Left renal pelvis (tissue), 4 donors: ENCODE data around the gene TIGD4. TPM values are rescaled to one million over a fixed set of nuclear protein-coding genes. Genes with fewer than 3 reads are reported as not detected.

Source experiments
- DNase-seq, 4 donors: peaks; one replicate each; pipeline ENCODE4 v3.0.0-alpha.2; 2013; ENCODE audit warnings: low read depth in 4 of 4, low spot score in 3 of 4
- polyA plus RNA-seq, 4 donors: library from polyadenylated mRNA; unstranded; fragments of 120-200 nt; gene quantifications; one replicate each; pipeline ENCODE4 v1.2.1, GENCODE V29; 2013; ENCODE audit not compliant: insufficient read length in 4 of 4

The TIGD4 gene
- polyA plus RNA-seq = 1 to 10 TPM in 3 of 4 donors, under 1 TPM in 1; 0.93 to 2.4 (median 2.0) TPM

DNA sequence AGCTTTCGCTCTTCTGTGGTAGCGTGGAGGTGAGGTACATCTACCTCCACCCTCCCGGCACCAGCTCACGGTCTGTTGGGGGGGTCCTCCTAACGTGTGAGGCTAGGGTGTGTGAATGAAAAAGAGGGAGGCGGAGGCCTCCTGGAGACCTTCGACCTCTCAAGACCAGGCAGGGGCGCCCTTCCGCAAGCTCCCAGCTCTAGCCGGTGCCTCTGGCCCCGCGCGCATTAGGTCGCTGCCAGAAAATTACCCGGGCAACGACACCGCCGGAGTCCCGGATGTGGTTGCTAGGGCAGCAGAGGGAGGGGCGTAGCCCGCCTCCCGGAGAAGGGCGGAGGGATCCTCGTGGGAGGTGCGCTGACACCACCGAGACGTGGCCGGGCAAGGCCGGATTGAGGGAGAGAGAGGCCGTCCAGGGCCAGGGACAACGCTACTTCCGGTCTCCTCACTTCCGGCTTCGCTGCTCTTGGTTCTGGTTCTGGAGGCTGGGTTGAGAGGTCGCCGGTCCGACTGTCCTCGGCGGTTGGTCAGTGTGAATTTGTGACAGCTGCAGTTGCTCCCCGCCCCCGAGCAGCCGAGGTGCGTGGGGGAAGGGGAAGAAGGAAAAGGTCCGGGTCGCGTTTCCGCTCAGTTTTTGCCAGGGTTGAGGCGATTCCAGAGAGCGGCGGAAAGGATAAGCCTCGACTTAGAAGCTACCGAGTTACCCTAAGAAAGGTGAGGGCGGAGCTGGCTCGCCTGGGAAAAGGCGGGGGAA, at the start of gene TIGD4, which contains the start of gene ARFIP1:
Gene TIGD4 (minus strand): TSS at position 218 of the 754 bp plus-strand sequence. CDS start 8,726 bp downstream, outside the sequence.
Gene ARFIP1 (plus strand): TSS at position 442 of the 754 bp plus-strand sequence. CDS start 49,680 bp downstream, outside the sequence.
- peak; percentile 91 to 94 (median 93) for DNase-seq

- no peak for DNase-seq
Observed at GRCh38 chr4:152828122-152828521, 48.6 kb upstream of the TIGD4 start.

- DNase-seq = no peak
Observed at GRCh38 chr4:152825336-152825735, 45.8 kb upstream of the TIGD4 start.

DNA sequence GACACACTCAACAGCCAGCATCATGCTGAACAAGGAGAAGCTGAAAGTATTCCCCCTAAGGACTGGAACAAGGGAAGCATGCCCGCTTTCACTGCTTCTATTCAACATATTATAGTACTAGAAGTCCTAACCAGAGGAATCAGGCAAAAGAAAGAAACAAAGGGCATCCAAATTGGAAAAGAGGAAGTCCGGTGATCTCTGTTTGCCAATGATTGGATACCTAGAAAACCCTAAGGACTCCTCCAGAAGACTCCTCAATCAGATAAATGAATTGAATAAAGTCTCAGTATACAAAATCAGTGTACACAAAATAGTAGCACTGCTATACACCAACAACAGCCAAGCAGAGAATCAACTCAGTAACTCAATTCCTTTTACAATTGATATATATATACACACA, 45.0 kb upstream of the TIGD4 start:
- DNase-seq = no peak

DNA sequence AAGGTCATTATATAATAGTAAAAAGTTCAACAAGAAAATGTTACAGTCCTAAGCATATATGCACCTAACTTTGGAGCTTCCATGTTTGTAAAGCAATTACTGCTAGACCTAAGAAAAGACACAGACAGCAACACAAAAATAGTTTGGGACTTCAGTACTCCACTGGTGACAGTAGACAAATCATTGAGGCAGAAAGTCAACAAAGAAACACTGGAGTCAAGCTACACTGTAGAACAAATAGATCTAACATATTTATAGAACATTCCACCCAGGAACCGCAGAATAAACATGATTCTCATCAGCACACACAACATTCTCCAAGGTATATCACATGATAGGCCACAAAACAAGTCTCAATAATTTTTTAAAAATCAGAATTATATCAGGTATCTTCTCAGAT, 42.8 kb upstream of the TIGD4 start:
- no peak for DNase-seq

DNA sequence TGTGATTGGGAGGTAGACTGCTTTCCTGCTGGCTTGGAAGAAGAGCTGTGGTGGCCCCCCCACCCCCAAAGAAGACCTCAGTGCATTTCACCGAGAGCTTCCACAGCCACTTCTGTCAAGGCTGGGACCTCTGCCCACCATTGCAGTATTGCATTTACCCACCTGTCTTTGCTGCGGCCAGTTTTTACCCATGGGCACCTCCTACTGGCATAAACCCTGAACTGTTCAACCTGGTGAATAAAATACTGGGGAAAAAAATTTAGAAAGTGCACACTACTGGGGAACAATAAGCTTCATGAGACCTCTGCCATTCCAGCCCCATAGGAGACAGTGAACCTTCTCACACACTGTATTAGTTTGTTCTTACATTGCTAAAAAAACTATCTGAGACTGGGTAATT, 40.5 kb upstream of the TIGD4 start:
- no peak for DNase-seq

GRCh38 chr4:152819026-152819645, 39.6 kb upstream of the TIGD4 start:
- no peak for DNase-seq

GRCh38 chr4:152817331-152817730, 37.8 kb upstream of the TIGD4 start:
- no peak for DNase-seq

GRCh38 chr4:152815078-152815477, 35.5 kb upstream of the TIGD4 start:
- DNase-seq = no peak

DNA sequence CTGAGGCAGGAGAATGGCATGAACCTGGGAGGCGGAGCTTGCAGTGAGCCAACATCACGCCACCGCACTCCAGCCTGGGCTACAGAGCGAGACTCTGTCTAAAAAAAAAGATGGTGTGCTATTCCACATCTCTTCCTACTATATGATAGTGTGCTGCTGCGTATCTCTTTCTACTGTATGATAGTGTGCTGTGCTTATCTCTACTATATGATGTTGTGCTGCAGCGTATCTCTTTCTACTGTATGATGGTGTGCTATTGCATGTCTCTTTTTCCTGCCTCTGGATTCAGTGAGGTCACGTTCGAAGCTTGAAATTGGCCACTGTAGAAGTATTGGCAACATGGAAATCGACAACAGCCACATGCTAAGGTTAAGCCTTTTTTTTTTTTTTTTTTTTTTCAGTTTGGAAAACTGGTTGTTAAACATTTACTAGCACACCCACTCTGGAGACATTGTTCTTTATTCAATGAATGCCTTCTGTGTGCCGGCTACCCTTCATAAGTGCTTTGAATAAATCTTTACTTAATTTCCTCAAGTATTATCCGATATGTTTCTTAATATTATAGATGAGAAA, 31.3 kb upstream of the TIGD4 start:
- DNase-seq = no peak

- no peak for DNase-seq
Observed at GRCh38 chr4:152808670-152809069, 29.1 kb upstream of the TIGD4 start.

GRCh38 chr4:152807294-152807829, 27.8 kb upstream of the TIGD4 start:
- DNase-seq = no peak

DNA sequence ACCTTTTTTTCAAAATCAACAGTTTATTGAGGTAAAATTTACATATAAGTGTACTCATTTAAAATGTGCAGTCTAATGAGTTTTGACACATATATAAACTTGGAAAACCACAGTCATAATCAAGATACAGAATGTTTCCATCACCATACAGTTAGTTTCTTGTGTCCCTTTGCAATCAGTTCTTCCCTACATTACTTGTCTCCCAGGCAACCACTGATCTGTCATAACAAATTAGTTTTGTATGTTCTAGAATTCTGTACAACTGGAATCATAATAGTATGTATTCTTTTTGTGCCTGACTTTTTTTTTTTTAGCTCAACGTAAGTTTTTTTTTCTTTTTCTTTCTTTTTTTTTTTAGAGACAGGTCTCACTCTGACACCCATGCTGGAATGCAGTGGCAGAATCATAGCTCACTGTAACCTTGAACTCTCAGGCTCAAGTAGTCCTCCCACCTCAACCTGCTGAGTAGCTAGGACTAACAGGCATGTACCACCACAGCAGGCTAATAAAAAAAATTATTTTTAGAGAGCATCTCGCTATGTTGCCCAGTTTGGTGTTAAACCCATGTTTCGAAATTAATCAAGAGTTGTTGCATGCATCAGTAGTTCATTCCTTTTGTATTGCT, 27.1 kb upstream of the TIGD4 start:
- no peak for DNase-seq

DNA sequence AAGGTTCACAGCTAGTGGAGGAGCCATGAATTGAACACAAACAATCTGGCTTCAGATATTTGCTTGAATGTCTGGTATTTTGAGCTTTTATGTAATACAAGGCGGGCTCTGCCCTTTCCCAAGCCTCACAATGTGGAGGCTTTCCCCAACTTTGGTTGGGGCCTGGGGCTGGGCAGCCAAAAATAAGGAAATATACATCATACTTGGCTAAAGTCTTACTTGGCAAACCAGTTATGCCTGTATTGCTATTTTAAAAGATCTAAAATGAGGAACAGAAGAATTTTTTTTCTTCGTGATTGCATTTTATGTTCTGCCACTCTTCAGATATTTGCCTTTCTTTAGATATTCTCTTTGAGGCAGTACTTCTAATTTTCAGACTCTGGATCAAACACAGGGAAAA, 26.3 kb upstream of the TIGD4 start:
- DNase-seq = no peak

GRCh38 chr4:152805071-152805650, 25.6 kb upstream of the TIGD4 start:
- DNase-seq = no peak

DNA sequence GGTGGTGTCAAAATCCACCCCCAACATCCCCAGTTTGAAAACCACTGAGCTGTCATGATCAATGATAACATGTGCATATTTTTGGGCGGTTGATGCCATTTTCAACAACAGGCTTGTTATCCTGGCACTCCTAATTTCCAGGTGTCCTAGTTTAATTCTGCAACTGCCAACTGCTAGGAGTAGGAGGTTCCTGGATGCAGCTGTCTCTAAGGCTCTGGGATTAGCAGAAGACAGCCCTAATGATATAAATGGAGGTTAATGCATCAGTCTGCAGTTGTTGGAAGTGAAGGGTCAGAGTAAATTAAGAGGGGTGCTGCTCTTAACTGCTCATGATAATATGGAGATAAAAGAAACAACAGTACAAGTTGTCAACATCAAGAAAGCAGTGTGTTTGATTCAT, 24.0 kb upstream of the TIGD4 start:
- DNase-seq = no peak

DNA sequence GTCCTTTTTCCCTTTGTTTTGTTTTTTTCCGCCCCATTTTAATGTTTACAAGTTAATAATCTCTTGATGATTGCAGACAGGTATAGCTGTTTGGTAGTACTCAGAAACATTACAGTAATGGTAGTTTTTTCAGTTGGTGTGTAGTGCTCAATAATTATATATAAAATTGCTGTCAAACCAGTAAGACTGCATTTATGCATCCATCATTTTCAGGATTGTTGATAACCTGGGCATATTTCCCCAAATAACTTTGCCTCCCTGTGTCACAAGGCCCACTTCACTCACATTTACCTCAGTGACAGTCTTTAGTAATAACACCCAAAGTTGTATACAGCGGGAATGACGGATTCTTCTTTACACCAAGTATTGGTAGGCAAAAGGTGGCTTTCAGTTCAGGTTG, 16.4 kb upstream of the TIGD4 start:
- DNase-seq = no peak

- no peak for DNase-seq
Observed at GRCh38 chr4:152786627-152787026, 7.1 kb upstream of the TIGD4 start.

- DNase-seq = no peak
Observed at GRCh38 chr4:152785639-152786615, 6.4 kb upstream of the TIGD4 start.
